Uterus (tissue), 2 donors: ENCODE data around the gene CLCA4.

Experiments
- POLR2A ChIP-seq, 2 donors: fragments of 450-650 bp; IDR thresholded peaks; one replicate each; pipeline ENCODE4 v1.6.1; 2016; ENCODE audit warnings: antibody characterized with exemption in 2 of 2, mild to moderate bottlenecking in 1 of 2, moderate library complexity in 1 of 2
- TF ChIP-seq, protein P1 (sequence below), 4 experiments: fragments of 200-600 bp in 2 of 4; fragments of 450-650 bp in 2 of 4; sonication (generic) in 2 of 4; IDR thresholded peaks; one replicate each; pipeline ENCODE4 v1.5.1; 2016 to 2019; ENCODE audit warnings: antibody characterized with exemption in 4 of 4, mild to moderate bottlenecking in 2 of 4, moderate library complexity in 1 of 4

DNA sequence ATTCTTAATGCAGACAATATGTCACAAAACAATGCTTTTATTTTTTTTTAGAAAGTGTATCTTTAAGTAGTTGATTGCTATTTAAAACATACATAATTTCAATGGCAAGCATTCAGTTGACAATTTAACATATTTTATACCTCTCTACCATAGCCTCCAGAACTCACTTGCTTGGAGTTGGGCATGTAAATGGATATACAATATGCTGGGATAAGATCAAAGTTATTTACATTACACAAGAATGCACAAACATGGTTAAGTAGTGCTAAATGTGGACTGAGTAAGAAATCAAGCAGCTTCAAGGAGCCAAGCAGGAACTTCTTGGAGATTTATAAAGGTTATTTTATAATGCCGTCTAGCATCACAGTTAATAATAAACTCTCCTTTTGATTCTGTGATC lies 17.0 kb downstream of the CLCA4 start:
- TF ChIP-seq, protein P1, sequence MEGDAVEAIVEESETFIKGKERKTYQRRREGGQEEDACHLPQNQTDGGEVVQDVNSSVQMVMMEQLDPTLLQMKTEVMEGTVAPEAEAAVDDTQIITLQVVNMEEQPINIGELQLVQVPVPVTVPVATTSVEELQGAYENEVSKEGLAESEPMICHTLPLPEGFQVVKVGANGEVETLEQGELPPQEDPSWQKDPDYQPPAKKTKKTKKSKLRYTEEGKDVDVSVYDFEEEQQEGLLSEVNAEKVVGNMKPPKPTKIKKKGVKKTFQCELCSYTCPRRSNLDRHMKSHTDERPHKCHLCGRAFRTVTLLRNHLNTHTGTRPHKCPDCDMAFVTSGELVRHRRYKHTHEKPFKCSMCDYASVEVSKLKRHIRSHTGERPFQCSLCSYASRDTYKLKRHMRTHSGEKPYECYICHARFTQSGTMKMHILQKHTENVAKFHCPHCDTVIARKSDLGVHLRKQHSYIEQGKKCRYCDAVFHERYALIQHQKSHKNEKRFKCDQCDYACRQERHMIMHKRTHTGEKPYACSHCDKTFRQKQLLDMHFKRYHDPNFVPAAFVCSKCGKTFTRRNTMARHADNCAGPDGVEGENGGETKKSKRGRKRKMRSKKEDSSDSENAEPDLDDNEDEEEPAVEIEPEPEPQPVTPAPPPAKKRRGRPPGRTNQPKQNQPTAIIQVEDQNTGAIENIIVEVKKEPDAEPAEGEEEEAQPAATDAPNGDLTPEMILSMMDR (IDR thresholded peaks at IDR 0.05) = no peak
- TF ChIP-seq POLR2A (IDR thresholded peaks at IDR 0.05) = no peak
